T-helper 2 cell treated with Interferon-gamma antibody and Interleukin-4, amounts not matched to agents 5 μg/mL and 100 μg/mL, for 36 hours (primary cell): ENCODE data around the gene TRAK1.

Experiments used
- DNase-seq: peaks from one replicate; pipeline ENCODE4 v3.0.0; 2021; ENCODE audit warnings: low spot score
- H3K27ac Mint-ChIP-seq: one replicate; pipeline ENCODE4 v1.8.0; 2021; ENCODE audit warnings: mild to moderate bottlenecking, mixed read lengths
- H3K27me3 Mint-ChIP-seq: one replicate; pipeline ENCODE4 v1.8.0; 2021; ENCODE audit warnings: low read depth, mixed read lengths
- H3K36me3 Mint-ChIP-seq: one replicate; pipeline ENCODE4 v1.8.0; 2021; ENCODE audit warnings: low read depth, mixed read lengths
- H3K4me1 Mint-ChIP-seq: one replicate; pipeline ENCODE4 v1.8.0; 2021; ENCODE audit warnings: low read depth, mixed read lengths
- H3K4me3 Mint-ChIP-seq: one replicate; pipeline ENCODE4 v1.8.0; 2022; ENCODE audit warnings: mild to moderate bottlenecking, moderate library complexity, mixed read lengths
- H3K9me3 Mint-ChIP-seq: one replicate; pipeline ENCODE4 v1.8.0; 2021; ENCODE audit warnings: mixed read lengths

Gene TRAK1

GRCh38 chr3:42214565-42215283 lies 123.6 kb downstream of the TRAK1 start:
- Mint-ChIP-seq H3K4me1 (peaks cover 55% of the 10 kb centered on the region), H3K27ac (peak overlapping the region; percentile 70), H3K4me3 (peak overlapping the region; percentile 53), H3K27me3 (no peaks in the 10 kb centered on the region), H3K9me3 (no peaks in the 10 kb centered on the region), H3K36me3 (peaks cover 32% of the 10 kb centered on the region)
- no peak for DNase-seq

- Mint-ChIP-seq H3K9me3 (no peaks in the 10 kb centered on the region), H3K27me3 (no peaks in the 10 kb centered on the region), H3K4me3 (peak overlapping the region; percentile 72), H3K27ac (peak overlapping the region; percentile 81), H3K4me1 (peaks cover 55% of the 10 kb centered on the region), H3K36me3 (peaks cover 35% of the 10 kb centered on the region)
- no peak for DNase-seq
These were observed 125.1 kb downstream of the TRAK1 start for GRCh38 chr3:42216302-42216701.

DNA sequence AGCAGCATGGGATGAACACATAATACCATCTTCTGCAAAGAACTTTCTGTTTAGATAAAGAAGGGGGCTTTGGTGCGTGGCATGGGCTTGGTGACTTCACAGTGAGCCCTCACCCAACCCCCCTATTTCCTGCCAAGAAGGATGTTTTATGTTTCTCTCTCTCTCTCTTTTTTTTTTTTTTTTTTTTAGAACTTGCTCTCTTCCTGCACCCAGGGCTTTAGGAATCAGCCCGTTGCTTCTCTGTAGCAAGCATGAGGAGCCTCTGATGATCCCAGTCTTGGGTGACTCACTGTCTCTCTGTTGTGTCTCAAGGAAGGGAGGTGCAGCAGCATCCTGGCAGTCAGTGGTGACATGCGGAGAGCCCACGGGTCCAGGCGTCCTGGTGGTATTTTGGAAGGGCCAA lies 125.8 kb downstream of the TRAK1 start:
- Mint-ChIP-seq H3K27me3 (no peaks in the 10 kb centered on the region), H3K4me3 (peak overlapping the region; percentile 72), H3K4me1 (peaks cover 52% of the 10 kb centered on the region), H3K9me3 (no peaks in the 10 kb centered on the region), H3K36me3 (peaks cover 29% of the 10 kb centered on the region), H3K27ac (peak overlapping the region; percentile 73)
- DNase-seq, result no peak

DNA sequence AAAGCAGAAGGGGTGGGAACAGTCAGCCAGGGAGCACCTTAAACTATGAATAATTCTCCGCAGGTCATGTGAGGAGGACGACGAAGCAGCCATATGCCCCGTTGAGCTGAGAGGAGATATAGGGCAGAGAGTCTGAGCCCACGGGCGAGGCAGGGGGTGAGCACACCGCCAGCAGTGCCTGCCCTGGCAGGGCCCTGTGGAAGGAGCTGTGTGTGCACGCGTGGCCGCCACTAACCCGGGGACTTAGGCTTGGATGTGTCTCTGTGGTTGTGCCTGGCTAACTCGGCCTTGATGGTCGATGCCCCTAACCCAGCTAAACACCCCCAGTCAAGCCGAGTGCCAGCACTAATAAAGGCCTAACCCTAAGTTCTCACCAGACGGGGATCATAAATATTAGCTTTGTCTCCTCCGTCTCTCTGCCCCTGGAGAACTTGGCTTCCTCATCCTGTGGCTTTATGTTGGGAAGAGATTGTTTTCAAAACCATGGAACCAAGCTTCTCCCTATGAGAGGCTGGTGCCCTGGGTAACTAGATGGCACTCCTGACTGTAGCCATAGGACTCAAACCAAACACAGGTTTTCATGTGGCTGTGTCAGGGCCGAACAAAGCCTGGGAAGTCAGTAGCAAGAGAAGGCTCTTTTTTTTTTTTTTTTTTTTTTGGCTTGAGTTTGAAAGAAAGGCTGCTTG lies 129.4 kb downstream of the TRAK1 start:
- Mint-ChIP-seq H3K4me1 (peaks cover 24% of the 10 kb centered on the region), H3K27ac (peak overlapping the region; percentile 15), H3K9me3 (no peaks in the 10 kb centered on the region), H3K27me3 (no peaks in the 10 kb centered on the region), H3K4me3 (no peak overlapping the region), H3K36me3 (peaks cover 35% of the 10 kb centered on the region)
- DNase-seq, result no peak

DNA sequence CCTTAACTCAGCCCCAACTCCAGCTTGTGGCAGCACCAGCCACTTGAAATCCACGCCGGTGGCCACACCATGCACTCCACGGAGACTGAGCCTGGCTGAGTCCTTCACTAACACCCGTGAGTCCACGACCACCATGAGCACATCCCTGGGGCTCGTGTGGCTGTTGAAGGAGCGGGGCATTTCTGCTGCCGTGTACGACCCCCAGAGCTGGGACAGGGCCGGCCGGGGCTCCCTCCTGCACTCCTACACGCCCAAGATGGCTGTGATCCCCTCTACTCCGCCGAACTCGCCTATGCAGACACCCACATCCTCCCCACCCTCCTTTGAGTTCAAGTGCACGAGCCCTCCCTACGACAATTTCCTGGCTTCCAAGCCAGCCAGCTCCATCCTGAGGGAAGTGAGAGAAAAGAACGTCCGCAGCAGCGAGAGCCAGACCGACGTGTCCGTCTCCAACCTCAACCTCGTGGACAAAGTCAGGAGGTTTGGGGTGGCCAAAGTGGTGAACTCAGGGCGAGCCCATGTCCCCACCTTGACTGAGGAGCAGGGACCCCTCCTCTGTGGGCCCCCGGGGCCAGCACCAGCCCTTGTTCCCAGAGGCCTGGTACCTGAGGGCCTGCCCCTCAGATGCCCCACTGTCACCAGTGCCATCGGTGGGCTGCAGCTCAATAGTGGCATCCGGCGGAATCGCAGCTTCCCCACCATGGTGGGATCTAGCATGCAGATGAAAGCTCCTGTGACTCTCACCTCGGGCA lies 132.0 kb downstream of the TRAK1 start:
- Mint-ChIP-seq H3K27me3 (no peaks in the 10 kb centered on the region), H3K36me3 (peaks cover 26% of the 10 kb centered on the region), H3K4me1 (peaks cover 5% of the 10 kb centered on the region), H3K27ac (no peak overlapping the region), H3K4me3 (no peak overlapping the region), H3K9me3 (no peaks in the 10 kb centered on the region)
- DNase-seq, result no peak

GRCh38 chr3:42224178-42224577 lies 133.0 kb downstream of the TRAK1 start:
- Mint-ChIP-seq H3K27me3 (peaks cover 2% of the 10 kb centered on the region), H3K27ac (no peak overlapping the region), H3K36me3 (peaks cover 26% of the 10 kb centered on the region), H3K4me1 (peaks cover 5% of the 10 kb centered on the region), H3K4me3 (no peak overlapping the region), H3K9me3 (no peaks in the 10 kb centered on the region)
- DNase-seq, result no peak

- DNase-seq, result no peak
These were observed 133.7 kb downstream of the TRAK1 start for GRCh38 chr3:42224658-42225421.

GRCh38 chr3:42225486-42226363 lies 134.6 kb downstream of the TRAK1 start:
- no peak overlapping the region for H3K4me3 Mint-ChIP-seq
- no peak for DNase-seq
- peaks cover 19% of the 10 kb centered on the region for H3K36me3 Mint-ChIP-seq
- H3K9me3 Mint-ChIP-seq, result no peaks in the 10 kb centered on the region
- peaks cover 2% of the 10 kb centered on the region for H3K27me3 Mint-ChIP-seq
- no peak overlapping the region for H3K27ac Mint-ChIP-seq
- peaks cover 5% of the 10 kb centered on the region for H3K4me1 Mint-ChIP-seq

More at GRCh38 chr3:42224658-42225421, 133.7 kb downstream of the TRAK1 start:
- H3K9me3 Mint-ChIP-seq, result no peaks in the 10 kb centered on the region
- peaks cover 26% of the 10 kb centered on the region for H3K36me3 Mint-ChIP-seq
- no peak overlapping the region for H3K4me3 Mint-ChIP-seq
- peaks cover 5% of the 10 kb centered on the region for H3K4me1 Mint-ChIP-seq
- H3K27ac Mint-ChIP-seq, result no peak overlapping the region
- H3K27me3 Mint-ChIP-seq, result peaks cover 2% of the 10 kb centered on the region

GRCh38 chr3:42226470-42227425 lies 135.6 kb downstream of the TRAK1 start:
- Mint-ChIP-seq H3K27ac (no peak overlapping the region), H3K4me1 (peaks cover 5% of the 10 kb centered on the region), H3K27me3 (peaks cover 2% of the 10 kb centered on the region), H3K4me3 (no peak overlapping the region), H3K36me3 (peaks cover 18% of the 10 kb centered on the region), H3K9me3 (no peaks in the 10 kb centered on the region)
- DNase-seq, result no peak

DNA sequence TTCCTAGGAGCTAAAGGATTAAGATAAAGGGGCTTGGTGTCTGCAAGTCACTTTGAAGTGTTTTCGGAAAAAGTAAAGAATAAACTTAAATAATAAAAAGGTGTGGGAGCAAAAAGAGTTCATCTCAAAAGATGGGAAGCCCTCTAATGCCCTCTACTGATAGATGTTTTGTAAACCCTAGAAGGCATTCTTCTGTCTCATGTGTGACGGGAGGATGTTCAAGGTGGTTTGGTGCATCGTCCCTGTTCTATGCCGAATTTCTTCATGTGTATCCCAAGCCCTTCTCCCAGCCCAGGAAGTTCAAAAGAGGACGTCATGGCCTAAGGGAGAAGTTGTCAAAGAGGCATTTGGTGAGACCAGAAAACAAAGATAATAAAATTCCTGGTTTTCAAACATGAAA lies 137.6 kb downstream of the TRAK1 start:
- H3K4me1 Mint-ChIP-seq, result peaks cover 5% of the 10 kb centered on the region
- no peak for DNase-seq
- no peak overlapping the region for H3K27ac Mint-ChIP-seq
- H3K27me3 Mint-ChIP-seq, result peaks cover 2% of the 10 kb centered on the region
- H3K4me3 Mint-ChIP-seq, result no peak overlapping the region
- no peaks in the 10 kb centered on the region for H3K9me3 Mint-ChIP-seq
- peaks cover 10% of the 10 kb centered on the region for H3K36me3 Mint-ChIP-seq

DNA sequence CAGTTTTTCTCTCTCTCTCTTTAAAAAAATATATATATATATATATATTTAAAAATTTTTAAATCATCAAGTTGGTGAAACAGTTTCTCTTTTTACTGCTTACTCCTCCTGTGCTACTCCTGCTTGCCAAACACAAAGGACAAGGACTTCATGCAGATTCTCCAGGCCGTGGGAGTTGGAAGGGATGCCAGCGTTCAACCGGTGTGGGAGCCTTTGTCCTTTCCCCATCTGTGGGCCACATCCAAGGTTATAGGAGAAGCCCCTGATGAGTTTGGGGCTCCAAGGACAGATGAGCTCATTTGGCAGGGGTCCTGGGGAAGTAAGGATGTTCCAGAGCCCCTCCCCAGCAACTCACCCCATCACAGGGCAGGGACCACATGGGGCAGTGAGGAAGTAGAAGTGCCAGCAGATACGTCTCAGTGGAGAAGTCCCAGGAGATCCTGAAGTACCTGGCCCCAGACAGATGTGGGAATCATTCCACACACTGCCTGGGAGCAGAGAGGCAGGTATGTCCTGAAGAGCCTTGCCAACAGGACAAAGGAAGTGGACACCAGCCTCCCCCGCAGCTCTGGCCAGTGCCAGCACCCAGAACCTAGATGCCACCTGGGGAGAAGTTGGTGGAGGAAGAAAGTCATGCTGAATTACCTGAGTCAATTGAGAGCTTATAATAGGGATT lies 138.2 kb downstream of the TRAK1 start:
- H3K9me3 Mint-ChIP-seq, result no peaks in the 10 kb centered on the region

More for the DNA sequence above, 138.2 kb downstream of the TRAK1 start:
- DNase-seq, result no peak
- Mint-ChIP-seq H3K36me3 (peaks cover 6% of the 10 kb centered on the region), H3K4me1 (peaks cover 5% of the 10 kb centered on the region), H3K27me3 (peaks cover 5% of the 10 kb centered on the region), H3K27ac (no peak overlapping the region), H3K4me3 (no peak overlapping the region)
